Measurements from ENCODE around the gene EIF3I.

The EIF3I gene

DNA sequence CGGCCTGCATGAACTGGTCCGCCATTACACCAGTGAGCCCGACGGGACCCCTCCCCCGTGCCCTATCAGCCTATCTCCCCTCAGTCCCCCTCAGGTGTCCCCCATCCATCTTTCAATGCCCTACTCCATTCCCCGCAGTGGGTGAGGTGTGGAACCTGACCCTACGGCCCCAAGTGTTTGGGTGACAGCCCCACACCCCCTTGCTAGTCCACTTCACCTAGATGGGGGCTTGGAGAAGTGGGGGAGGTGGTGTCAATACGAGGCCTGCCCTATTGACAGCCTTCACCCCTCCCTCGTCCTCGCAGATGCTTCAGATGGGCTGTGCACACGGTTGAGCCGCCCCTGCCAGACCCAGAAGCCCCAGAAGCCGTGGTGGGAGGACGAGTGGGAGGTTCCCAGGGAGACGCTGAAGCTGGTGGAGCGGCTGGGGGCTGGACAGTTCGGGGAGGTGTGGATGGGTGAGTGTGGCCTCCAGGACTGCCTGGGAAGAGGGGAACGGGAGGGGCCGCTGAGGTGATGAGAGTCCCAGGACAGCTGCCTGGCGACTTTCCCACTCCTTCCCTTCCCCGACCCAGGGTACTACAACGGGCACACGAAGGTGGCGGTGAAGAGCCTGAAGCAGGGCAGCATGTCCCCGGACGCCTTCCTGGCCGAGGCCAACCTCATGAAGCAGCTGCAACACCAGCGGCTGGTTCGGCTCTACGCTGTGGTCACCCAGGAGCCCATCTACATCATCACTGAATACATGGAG, 54.0 kb downstream of the EIF3I start:
- H3K4me3 ChIP-seq (ENCODE audit: low read length) = no peak overlapping the region
- no peak for TF ChIP-seq ZNF274 (IDR thresholded peaks at IDR 0.05; ENCODE audit: low read depth, low read length)

All from GM08714 (cell line).